Mammary epithelial cell (primary cell): Measurements from ENCODE around the gene PROK2.

Experiments
- EZH2 ChIP-seq: IDR thresholded peaks from 2 replicates; pipeline ENCODE4 v1.6.1; 2012; ENCODE audit warnings: low read length, inconsistent platforms, borderline replicate concordance
- TF ChIP-seq, protein P1 (sequence below), 2 donors: IDR thresholded peaks in 1 of 2; conservative IDR thresholded peaks in 1 of 2; 2 replicates each; pipeline ENCODE4 v1.5.1; 2011 to 2012; ENCODE audit warnings: inconsistent platforms in 2 of 2, low read length in 2 of 2, mild to moderate bottlenecking in 2 of 2, control low read depth in 1 of 2, low read depth in 1 of 2; ENCODE audit not compliant: insufficient read depth in 1 of 2; ENCODE audit errors: extremely low read depth in 1 of 2

DNA sequence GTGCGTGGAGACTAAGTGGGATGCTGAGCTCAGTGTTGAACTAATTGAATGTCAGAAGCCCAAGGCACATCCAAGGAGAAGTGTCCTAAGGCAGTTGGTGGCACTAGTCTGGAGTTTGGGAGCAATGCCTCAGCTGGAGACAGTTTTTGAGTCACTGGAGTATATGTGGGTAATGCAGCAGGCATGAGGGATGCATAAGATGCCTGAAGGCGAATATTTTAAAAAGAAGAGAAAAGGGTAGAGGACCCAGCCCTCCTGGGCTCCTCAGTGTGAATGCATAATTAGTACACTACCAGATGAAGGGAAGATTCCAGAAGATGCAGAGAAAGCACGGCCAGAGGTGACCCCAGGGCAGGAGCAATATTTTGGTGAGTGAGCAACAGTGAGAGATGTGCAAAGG is 25.1 kb upstream of the PROK2 start:
- TF ChIP-seq, protein P1, sequence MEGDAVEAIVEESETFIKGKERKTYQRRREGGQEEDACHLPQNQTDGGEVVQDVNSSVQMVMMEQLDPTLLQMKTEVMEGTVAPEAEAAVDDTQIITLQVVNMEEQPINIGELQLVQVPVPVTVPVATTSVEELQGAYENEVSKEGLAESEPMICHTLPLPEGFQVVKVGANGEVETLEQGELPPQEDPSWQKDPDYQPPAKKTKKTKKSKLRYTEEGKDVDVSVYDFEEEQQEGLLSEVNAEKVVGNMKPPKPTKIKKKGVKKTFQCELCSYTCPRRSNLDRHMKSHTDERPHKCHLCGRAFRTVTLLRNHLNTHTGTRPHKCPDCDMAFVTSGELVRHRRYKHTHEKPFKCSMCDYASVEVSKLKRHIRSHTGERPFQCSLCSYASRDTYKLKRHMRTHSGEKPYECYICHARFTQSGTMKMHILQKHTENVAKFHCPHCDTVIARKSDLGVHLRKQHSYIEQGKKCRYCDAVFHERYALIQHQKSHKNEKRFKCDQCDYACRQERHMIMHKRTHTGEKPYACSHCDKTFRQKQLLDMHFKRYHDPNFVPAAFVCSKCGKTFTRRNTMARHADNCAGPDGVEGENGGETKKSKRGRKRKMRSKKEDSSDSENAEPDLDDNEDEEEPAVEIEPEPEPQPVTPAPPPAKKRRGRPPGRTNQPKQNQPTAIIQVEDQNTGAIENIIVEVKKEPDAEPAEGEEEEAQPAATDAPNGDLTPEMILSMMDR (conservative IDR thresholded peaks at IDR 0.05 in 1 of 2, IDR thresholded peaks at IDR 0.05 in 1 of 2; ENCODE audit: extremely low read depth in 1 of 2, insufficient read depth in 1 of 2, low read depth in 1 of 2, low read length in 2 of 2): no peak
- no peak for TF ChIP-seq EZH2
